Testis (tissue), 3 donors: Measurements from ENCODE around the gene CAGE1. TPM values are rescaled to one million over a fixed set of nuclear protein-coding genes. Genes with fewer than 3 reads are reported as not detected.

Source experiments
- DNase-seq: peaks from one replicate; pipeline ENCODE4 v3.0.0-alpha.2; 2019
- H3K27ac ChIP-seq, 2 donors: fragments of 200-600 bp; sonication (generic); one replicate each; pipeline ENCODE4 v1.5.1; 2019
- H3K27me3 ChIP-seq: fragments of 200-600 bp; sonication (generic); one replicate; pipeline ENCODE4 v1.5.1; 2019
- H3K36me3 ChIP-seq: fragments of 200-600 bp; sonication (generic); one replicate; pipeline ENCODE4 v1.5.1; 2017; ENCODE audit warnings: low read depth; ENCODE audit errors: missing control alignments
- H3K4me1 ChIP-seq: fragments of 200-600 bp; sonication (generic); one replicate; pipeline ENCODE4 v1.5.1; 2019
- H3K4me3 ChIP-seq, 2 donors: fragments of 200-600 bp; sonication (generic); one replicate each; pipeline ENCODE4 v1.5.1; 2017 to 2019
- H3K9me3 ChIP-seq: fragments of 200-600 bp; sonication (generic); one replicate; pipeline ENCODE4 v1.5.1; 2017
- POLR2A ChIP-seq: fragments of 450-650 bp; IDR thresholded peaks from one replicate; pipeline ENCODE4 v1.6.1; 2017; ENCODE audit warnings: antibody characterized with exemption, mild to moderate bottlenecking, moderate library complexity
- WGBS, 2 donors: methylation state at CpG; one replicate each; pipeline ENCODE4 v1.1.5; 2018; 5-methylcytosine and 5-hydroxymethylcytosine counted together
- intact Hi-C: fragments of 100-400 bp; cut with DNase I; formaldehyde crosslinking; loops from one replicate; pipeline ENCODE4 v1.15.1; 2023; ENCODE audit warnings: low total_unique reads
- polyA plus RNA-seq: library from polyadenylated mRNA; stranded (reverse); fragments of 350-450 nt; fragmentation: Illumina TruSeq; extraction: RNeasy Lipid Tissue Mini Kit (QIAGEN cat#74804); gene quantifications from one replicate; pipeline ENCODE4 v1.2.3, GENCODE V29; 2014; ENCODE audit warnings: low read depth, low replicate concordance; ENCODE audit not compliant: insufficient read depth
- total RNA-seq, 2 donors: library from RNA; depleted of rRNA; stranded (reverse); fragments of >200 nt; gene quantifications; one replicate each; pipeline ENCODE4 v1.2.3, GENCODE V29; 2016
- TF ChIP-seq, protein P1 (sequence below), 3 experiments: fragments of 450-650 bp in 2 of 3; fragments of 200-600 bp in 1 of 3; sonication (generic) in 1 of 3; IDR thresholded peaks; one replicate each; pipeline ENCODE4 v1.5.1; 2016 to 2019; ENCODE audit warnings: antibody characterized with exemption in 3 of 3, mild to moderate bottlenecking in 2 of 3, moderate library complexity in 1 of 3

CAGE1 gene
- total and polyA plus RNA-seq, 3 donors from 2014 or later, result 5.7 to 14.9 (median 7.2) TPM

DNA sequence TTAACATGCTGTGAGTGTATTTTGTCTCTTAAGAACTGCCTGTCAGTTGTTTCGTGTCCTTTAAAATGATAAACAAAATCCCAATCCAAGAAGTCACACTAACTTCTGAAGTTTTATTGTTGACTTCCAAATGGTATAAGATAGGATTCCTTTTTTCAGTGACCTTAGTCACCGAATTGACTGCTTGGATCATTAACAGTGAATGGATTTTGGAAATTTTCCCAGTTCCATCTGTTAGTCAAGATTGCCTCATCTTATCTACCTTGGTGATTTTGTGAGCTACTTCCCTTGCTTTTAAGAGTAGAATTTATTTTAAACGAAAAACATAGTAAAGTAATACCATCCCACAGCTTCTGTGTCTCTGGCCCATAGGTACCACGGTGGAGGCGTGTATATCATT is 15.0 kb upstream of the CAGE1 start:
- Histone ChIP-seq H3K9me3 (no peaks in the 10 kb centered on the region), H3K27ac (no peak overlapping the region), H3K36me3 (no peaks in the 10 kb centered on the region), H3K27me3 (no peaks in the 10 kb centered on the region), H3K4me3 (no peak overlapping the region), H3K4me1 (no peaks in the 10 kb centered on the region)
- DNase-seq, result no peak
- intact Hi-C loops, result no loop called here
- WGBS, 2 donors, result 88 to 96% methylated on average over 5 of the region's 5 CpGs
- TF ChIP-seq, protein P1, sequence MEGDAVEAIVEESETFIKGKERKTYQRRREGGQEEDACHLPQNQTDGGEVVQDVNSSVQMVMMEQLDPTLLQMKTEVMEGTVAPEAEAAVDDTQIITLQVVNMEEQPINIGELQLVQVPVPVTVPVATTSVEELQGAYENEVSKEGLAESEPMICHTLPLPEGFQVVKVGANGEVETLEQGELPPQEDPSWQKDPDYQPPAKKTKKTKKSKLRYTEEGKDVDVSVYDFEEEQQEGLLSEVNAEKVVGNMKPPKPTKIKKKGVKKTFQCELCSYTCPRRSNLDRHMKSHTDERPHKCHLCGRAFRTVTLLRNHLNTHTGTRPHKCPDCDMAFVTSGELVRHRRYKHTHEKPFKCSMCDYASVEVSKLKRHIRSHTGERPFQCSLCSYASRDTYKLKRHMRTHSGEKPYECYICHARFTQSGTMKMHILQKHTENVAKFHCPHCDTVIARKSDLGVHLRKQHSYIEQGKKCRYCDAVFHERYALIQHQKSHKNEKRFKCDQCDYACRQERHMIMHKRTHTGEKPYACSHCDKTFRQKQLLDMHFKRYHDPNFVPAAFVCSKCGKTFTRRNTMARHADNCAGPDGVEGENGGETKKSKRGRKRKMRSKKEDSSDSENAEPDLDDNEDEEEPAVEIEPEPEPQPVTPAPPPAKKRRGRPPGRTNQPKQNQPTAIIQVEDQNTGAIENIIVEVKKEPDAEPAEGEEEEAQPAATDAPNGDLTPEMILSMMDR (IDR thresholded peaks at IDR 0.05), result no peak
- no peak for TF ChIP-seq POLR2A

DNA sequence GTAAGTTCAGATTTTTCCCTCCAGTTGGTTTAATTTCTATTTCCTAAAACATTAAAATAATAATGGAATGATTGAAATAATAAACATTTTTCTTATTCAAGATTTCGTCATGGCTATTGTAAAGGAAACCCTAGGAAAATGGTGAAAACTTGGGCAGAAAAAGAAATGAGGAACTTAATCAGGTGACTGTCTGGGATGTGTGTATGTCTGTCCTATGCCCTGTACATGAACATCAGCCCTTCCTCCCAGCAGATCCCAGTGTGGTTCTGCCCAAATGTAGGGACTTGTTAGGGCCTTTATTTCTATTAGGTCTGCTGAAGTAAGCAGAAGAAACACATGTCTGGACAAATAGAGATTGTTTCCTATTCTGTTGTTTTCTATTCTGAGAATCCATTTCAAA is 13.2 kb upstream of the CAGE1 start:
- WGBS, 2 donors, result 91 to 95% methylated on average over 1 of the region's 1 CpG
- Histone ChIP-seq H3K27ac (no peak overlapping the region), H3K4me1 (no peaks in the 10 kb centered on the region), H3K36me3 (no peaks in the 10 kb centered on the region), H3K27me3 (no peaks in the 10 kb centered on the region), H3K9me3 (no peaks in the 10 kb centered on the region), H3K4me3 (no peak overlapping the region)
- no peak for DNase-seq
- no peak for TF ChIP-seq POLR2A
- TF ChIP-seq, protein P1 (IDR thresholded peaks at IDR 0.05), result no peak
- intact Hi-C loops, result no loop called here

DNA sequence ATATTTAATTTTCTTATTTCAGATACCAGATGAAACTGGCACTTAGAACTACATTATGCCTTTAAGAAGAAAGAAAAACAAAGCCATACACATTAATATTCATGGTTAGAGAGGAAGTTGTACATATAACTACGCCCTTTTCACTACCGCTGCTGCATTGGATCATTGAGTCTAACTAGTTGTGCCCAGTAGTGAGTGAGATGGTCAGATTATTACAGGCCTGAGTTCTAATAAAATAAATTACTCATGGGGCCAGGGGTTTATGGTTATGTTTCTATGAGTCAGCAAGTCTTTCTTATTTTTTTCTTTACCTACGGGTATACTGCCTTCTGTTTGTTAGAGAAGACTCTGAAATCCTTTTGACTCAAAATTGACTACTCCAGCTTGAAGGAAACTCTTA is 11.5 kb upstream of the CAGE1 start:
- intact Hi-C loops, result no loop called here

GRCh38 chr6:7392402-7392801 is 2.9 kb upstream of the CAGE1 start:
- Histone ChIP-seq H3K36me3 (no peaks in the 10 kb centered on the region), H3K9me3 (no peaks in the 10 kb centered on the region), H3K27me3 (no peaks in the 10 kb centered on the region), H3K4me3 (no peak overlapping the region), H3K27ac (no peak overlapping the region), H3K4me1 (peaks cover 16% of the 10 kb centered on the region)
- no peak for DNase-seq
- intact Hi-C loops, result no loop called here
- 89 to 92% methylated on average over 6 of the region's 6 CpGs for WGBS, 2 donors
- no peak for TF ChIP-seq POLR2A
- TF ChIP-seq, protein P1 (IDR thresholded peaks at IDR 0.05), result no peak

More for the DNA sequence above, 11.5 kb upstream of the CAGE1 start:
- Histone ChIP-seq H3K4me1 (no peaks in the 10 kb centered on the region), H3K27me3 (no peaks in the 10 kb centered on the region), H3K36me3 (no peaks in the 10 kb centered on the region), H3K9me3 (no peaks in the 10 kb centered on the region), H3K4me3 (no peak overlapping the region), H3K27ac (no peak overlapping the region)
- TF ChIP-seq, protein P1 (IDR thresholded peaks at IDR 0.05), result no peak
- TF ChIP-seq POLR2A, result no peak
- no peak for DNase-seq
- 86 to 94% methylated on average over 3 of the region's 3 CpGs for WGBS, 2 donors

- Histone ChIP-seq H3K36me3 (no peaks in the 10 kb centered on the region), H3K9me3 (no peaks in the 10 kb centered on the region), H3K27me3 (no peaks in the 10 kb centered on the region), H3K4me1 (peaks cover 16% of the 10 kb centered on the region), H3K4me3 (no peak overlapping the region), H3K27ac (no peak overlapping the region)
- 75 to 83% methylated on average over 4 of the region's 4 CpGs for WGBS, 2 donors
- intact Hi-C loops, result no loop called here
- no peak for TF ChIP-seq POLR2A
- TF ChIP-seq, protein P1 (IDR thresholded peaks at IDR 0.05), result no peak
- no peak for DNase-seq
These were observed 1.6 kb upstream of the CAGE1 start for GRCh38 chr6:7391151-7391550.
